HCT116 (cell line): ENCODE results near the gene B4GALT3.

ENCODE experiments used
- EGR1 ChIP-seq: IDR thresholded peaks from 2 replicates; pipeline ENCODE4 v1.6.1; 2012; ENCODE audit warnings: low read depth
- POLR2AphosphoS5 ChIP-seq: IDR thresholded peaks from 2 replicates; pipeline ENCODE4 v1.6.1; 2011; ENCODE audit warnings: mild to moderate bottlenecking, low read depth, low read length, moderate library complexity

GRCh38 chr1:161162806-161163205 is 14.5 kb downstream of the B4GALT3 start:
- TF ChIP-seq EGR1 (no peak), POLR2AphosphoS5 (no peak)
